SK-N-SH (cell line): ENCODE measurements around the gene MEF2C.

ENCODE experiments used
- EZH2phosphoT487 ChIP-seq: fragments of 200-600 bp; sonication (generic); IDR thresholded peaks from 2 replicates; pipeline ENCODE4 v1.6.1; 2017; ENCODE audit warnings: low read depth, mixed run types, mild to moderate bottlenecking, antibody characterized with exemption, moderate library complexity, borderline replicate concordance
- MEF2A ChIP-seq: IDR thresholded peaks from 2 replicates; pipeline ENCODE4 v1.4.0; 2012; ENCODE audit warnings: low read depth, borderline replicate concordance
- SMC3 ChIP-seq: IDR thresholded peaks from 2 replicates; pipeline ENCODE4 v1.6.1; 2012; ENCODE audit warnings: low read depth, low read length, improper control_type of control experiment
- YY1 ChIP-seq: IDR thresholded peaks from 2 replicates; pipeline ENCODE4 v1.4.0; 2012; ENCODE audit warnings: low read depth, mild to moderate bottlenecking
- TF ChIP-seq, protein P1 (sequence below): fragments of 200-600 bp; sonication (generic); IDR thresholded peaks from 2 replicates; pipeline ENCODE4 v1.6.1; 2017; ENCODE audit warnings: antibody characterized with exemption, mild to moderate bottlenecking, moderate library complexity

DNA sequence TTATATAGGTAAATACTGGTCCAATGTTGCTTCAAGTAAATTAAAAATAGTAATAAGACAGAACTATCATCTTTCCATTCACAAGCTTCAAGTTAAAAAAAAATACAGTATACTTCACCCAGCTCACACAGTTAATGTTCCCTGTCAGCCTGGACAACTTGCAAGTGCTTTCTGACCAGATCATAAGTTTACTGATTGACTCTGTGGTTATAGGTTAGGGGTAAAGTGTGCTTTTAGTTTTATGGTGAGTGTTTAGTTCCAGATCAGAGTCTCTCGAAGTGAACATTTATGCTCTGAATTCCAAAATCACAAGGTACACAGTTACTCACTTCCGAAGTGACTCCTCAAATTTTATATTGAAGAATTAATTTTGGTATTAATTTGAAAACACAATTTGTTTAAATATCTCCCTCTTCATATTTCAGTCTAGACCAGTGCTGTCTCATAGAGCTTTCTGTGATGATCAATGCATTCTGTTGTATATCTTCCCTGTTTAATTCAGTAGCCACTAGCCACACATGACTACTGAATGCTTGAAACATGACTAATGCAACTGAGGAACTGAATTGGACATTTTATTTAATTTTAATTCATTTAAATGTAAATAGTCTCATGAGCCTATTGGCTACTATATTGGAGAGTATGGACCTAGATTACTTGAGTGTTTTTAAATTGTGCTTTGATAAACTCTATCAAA, 90.7 kb downstream of the MEF2C start:
- TF ChIP-seq SMC3 = no peak
- TF ChIP-seq, protein P1, sequence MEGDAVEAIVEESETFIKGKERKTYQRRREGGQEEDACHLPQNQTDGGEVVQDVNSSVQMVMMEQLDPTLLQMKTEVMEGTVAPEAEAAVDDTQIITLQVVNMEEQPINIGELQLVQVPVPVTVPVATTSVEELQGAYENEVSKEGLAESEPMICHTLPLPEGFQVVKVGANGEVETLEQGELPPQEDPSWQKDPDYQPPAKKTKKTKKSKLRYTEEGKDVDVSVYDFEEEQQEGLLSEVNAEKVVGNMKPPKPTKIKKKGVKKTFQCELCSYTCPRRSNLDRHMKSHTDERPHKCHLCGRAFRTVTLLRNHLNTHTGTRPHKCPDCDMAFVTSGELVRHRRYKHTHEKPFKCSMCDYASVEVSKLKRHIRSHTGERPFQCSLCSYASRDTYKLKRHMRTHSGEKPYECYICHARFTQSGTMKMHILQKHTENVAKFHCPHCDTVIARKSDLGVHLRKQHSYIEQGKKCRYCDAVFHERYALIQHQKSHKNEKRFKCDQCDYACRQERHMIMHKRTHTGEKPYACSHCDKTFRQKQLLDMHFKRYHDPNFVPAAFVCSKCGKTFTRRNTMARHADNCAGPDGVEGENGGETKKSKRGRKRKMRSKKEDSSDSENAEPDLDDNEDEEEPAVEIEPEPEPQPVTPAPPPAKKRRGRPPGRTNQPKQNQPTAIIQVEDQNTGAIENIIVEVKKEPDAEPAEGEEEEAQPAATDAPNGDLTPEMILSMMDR = no peak
- no peak for TF ChIP-seq EZH2phosphoT487
- no peak for TF ChIP-seq YY1
- TF ChIP-seq MEF2A = no peak
